C4-2B (cell line): ENCODE data around the gene COL6A1.

ENCODE experiments used
- CTCF ChIP-seq: fragments of 450-650 bp; conservative IDR thresholded peaks from 2 replicates; pipeline ENCODE4 v1.5.1; 2017; ENCODE audit warnings: mild to moderate bottlenecking
- ZFX ChIP-seq: fragments of 450-650 bp; IDR thresholded peaks from 2 replicates; pipeline ENCODE4 v1.6.1; 2017

- TF ChIP-seq CTCF, result no peak
- no peak for TF ChIP-seq ZFX
These were observed 43.2 kb upstream of the COL6A1 start for GRCh38 chr21:45938453-45938755.
